ENCODE measurements around the gene MUTYH.

GRCh38 chr1:45375104-45376090 is 35.2 kb upstream of the MUTYH start:
- no peak for TF ChIP-seq CTCF (IDR thresholded peaks at IDR 0.05)
- no peak for TF ChIP-seq POLR2A (IDR thresholded peaks at IDR 0.05)

All from uterus (tissue), 2 donors.